GM10266 (cell line): ENCODE measurements around the gene KLRG1.

Experiments used
- DNase-seq: peaks from one replicate; pipeline ENCODE4 v3.0.0; 2012; ENCODE audit errors: extremely low spot score
- CTCF ChIP-seq: IDR thresholded peaks from 2 replicates; pipeline ENCODE4 v1.5.1; 2012; ENCODE audit warnings: mild to moderate bottlenecking, low read depth; ENCODE audit not compliant: control insufficient read depth, insufficient read depth; ENCODE audit errors: missing control alignments

Gene KLRG1

GRCh38 chr12:8996682-8997405 lies 7.5 kb downstream of the KLRG1 start:
- peak; percentile 67 for DNase-seq
- no peak for TF ChIP-seq CTCF

GRCh38 chr12:9001233-9001632 lies 11.9 kb downstream of the KLRG1 start:
- TF ChIP-seq CTCF = no peak
- DNase-seq = no peak

GRCh38 chr12:9002335-9002734 lies 13.0 kb downstream of the KLRG1 start:
- no peak for DNase-seq
- TF ChIP-seq CTCF = no peak

- no peak for DNase-seq
- TF ChIP-seq CTCF = no peak
Measured at GRCh38 chr12:9022592-9022991, 33.2 kb downstream of the KLRG1 start.

- no peak for DNase-seq
- TF ChIP-seq CTCF = no peak
Measured at GRCh38 chr12:9024512-9024911, 35.2 kb downstream of the KLRG1 start.

GRCh38 chr12:9027161-9028059 lies 38.1 kb downstream of the KLRG1 start:
- DNase-seq = no peak
- TF ChIP-seq CTCF = no peak

- no peak for TF ChIP-seq CTCF
- no peak for DNase-seq
Measured at GRCh38 chr12:9030776-9031175, 41.4 kb downstream of the KLRG1 start.
